Measurements from ENCODE around the gene PLPP2.
A peak's percentile ranks its signal among the peaks of the same experiment; 100 is the strongest.

PLPP2 gene

DNA sequence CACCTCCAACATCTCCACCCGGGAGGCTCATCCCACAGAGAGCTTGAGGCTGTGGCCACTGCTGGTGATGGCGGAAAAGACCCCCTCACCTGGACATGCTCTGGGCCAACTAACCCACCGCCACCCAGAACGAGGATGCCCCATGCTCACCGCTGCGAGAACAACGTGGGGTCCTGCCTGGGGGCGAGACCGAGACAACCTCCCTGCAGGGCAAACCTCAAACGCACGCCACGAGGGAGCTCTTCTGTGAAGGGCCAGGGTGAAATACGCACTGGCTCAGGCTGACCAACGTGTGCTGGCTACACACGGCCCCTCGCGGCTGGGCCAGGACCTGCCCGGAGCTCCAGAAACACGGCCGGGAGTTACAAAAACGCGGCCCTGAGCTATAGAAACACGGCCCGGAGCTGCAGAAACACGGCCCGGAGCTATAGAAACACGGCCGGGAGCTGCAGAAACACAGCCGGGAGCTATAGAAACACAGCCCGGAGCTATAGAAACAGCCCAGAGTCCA lies 19.0 kb upstream of the PLPP2 start:
- in situ Hi-C loops (cut with MboI; ENCODE audit: low sequenced_read_pairs): no loop called here
- H3K27me3 ChIP-seq (ENCODE audit: low read depth): no peaks in the 10 kb centered on the region
- no peak overlapping the region for H3K4me3 ChIP-seq
- H3K9me3 ChIP-seq: no peaks in the 10 kb centered on the region
- H3K4me1 ChIP-seq: no peaks in the 10 kb centered on the region
- peaks cover 80% of the 10 kb centered on the region for H3K36me3 ChIP-seq (replicated peaks)
- no peak for DNase-seq (ENCODE audit: low spot score in 2 of 2)

DNA sequence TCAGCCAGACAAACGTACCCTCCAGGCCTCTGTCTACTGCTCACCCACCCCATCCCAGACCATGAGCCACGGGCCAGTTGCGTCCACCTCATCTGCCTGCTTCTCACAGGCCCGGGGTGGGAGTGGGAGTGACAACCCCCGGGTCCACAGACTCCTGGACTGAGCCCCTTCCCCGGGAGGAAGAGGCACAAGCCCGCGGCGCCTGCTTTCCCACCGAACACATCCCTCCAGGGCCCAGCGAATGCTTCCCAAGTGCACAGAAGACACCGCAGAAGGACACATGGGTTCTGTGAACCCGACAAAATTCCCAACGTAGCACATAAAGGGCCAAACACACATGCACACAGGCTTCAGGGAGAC lies 18.0 kb upstream of the PLPP2 start:
- no peaks in the 10 kb centered on the region for H3K27me3 ChIP-seq (ENCODE audit: low read depth)
- in situ Hi-C loops (cut with MboI; ENCODE audit: low sequenced_read_pairs): no loop called here
- no peak for DNase-seq (ENCODE audit: low spot score in 2 of 2)
- H3K9me3 ChIP-seq: no peaks in the 10 kb centered on the region
- H3K4me3 ChIP-seq: no peak overlapping the region
- no peaks in the 10 kb centered on the region for H3K4me1 ChIP-seq
- peaks cover 71% of the 10 kb centered on the region for H3K36me3 ChIP-seq (replicated peaks)

DNA sequence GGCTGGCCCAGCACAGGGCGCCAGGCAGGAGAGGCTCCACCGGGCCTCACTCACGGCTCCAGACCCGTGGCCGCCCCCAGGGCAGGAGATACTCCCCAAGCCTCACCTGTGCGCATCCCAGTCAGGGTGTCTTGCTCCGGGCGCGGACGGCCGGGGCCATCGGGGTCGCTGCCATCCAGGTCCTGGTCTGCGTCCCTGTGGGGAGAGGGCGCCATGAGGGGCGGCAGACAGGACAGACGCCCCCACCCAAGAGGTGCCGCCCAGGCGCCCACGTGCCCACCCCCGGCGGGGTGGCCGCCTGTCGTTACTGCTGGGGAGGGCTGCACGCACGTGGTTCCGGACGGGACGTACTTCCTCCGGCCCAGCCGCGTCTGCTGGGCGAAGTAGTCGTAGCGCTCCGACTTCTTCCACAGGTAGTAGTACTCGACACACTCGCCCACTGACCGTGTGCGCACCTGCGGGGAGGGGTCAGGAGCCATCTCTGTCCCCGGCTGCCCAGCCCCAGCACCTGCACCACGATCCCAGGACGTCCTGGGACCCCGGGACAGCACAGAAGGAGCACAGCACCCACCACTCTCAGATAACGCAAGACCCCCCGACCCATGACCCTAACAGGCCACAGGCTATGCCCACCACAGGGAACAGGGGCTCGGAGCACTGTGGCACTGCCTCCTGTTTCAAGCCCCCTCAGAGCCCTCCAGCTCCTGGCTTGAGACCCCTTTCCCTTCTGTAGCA lies 17.4 kb upstream of the PLPP2 start:
- H3K9me3 ChIP-seq: no peaks in the 10 kb centered on the region
- peaks cover 65% of the 10 kb centered on the region for H3K36me3 ChIP-seq (replicated peaks)
- H3K4me1 ChIP-seq: no peaks in the 10 kb centered on the region
- in situ Hi-C loops (cut with MboI; ENCODE audit: low sequenced_read_pairs): no loop called here
- DNase-seq (ENCODE audit: low spot score in 2 of 2): no peak
- no peak overlapping the region for H3K4me3 ChIP-seq
- no peaks in the 10 kb centered on the region for H3K27me3 ChIP-seq (ENCODE audit: low read depth)

DNA sequence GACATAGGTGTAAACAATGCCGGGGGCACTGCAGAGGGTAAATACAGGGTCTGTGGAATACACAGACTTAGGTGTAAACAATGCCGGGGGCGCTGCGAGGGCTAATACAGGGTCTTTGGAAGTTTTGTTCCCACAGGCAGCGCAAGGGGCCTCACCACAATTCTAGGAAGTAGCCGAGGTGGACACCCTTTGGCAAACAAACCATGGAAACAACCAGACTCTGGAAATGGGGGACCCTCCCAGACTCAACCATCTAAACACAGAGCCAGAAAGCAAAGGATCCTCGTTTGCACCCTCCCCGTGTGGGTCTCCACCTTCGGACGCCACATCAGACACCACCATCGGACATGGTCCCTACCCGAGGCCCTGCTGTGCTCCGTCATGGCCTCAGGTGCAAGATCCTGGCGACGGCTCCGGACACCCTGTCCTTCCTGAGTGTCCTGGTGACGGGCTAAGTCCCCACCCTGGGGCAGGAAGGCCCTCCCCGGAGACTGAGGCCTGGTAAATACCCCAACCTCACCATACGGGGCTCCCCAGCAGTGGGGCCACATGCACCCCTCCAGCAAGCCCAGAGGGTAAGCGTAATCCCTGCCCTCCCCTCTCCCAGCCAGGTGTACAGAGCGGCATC lies 16.7 kb upstream of the PLPP2 start:
- Histone ChIP-seq H3K4me1 (no peaks in the 10 kb centered on the region), H3K36me3 (replicated peaks) (peaks cover 60% of the 10 kb centered on the region), H3K9me3 (no peaks in the 10 kb centered on the region), H3K4me3 (no peak overlapping the region), H3K27me3 (ENCODE audit: low read depth) (no peaks in the 10 kb centered on the region)
- in situ Hi-C loops (cut with MboI; ENCODE audit: low sequenced_read_pairs): no loop called here
- no peak for DNase-seq (ENCODE audit: low spot score in 2 of 2)

DNA sequence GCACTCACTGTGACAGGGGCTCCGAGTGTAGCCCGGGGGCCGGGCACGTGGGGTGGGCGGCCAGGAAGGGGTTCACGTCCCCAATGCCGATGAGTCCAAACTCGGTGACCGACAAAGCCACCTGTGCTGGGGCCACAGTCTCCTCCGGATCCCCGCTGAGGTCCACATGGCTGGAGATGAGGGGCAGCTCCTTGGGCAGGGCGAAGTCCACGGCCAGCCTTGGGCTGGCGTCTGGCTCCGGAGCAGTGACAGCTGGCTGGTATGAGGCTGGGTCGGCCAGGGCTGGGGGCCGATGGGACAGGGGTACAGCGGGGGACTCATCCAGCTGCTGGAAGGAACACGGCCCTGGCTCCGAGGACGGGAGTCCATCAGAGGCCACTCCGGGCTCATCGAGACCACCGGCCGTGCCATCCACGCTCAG lies 15.9 kb upstream of the PLPP2 start:
- H3K27me3 ChIP-seq (ENCODE audit: low read depth): no peaks in the 10 kb centered on the region
- peaks cover 60% of the 10 kb centered on the region for H3K36me3 ChIP-seq (replicated peaks)
- in situ Hi-C loops (cut with MboI; ENCODE audit: low sequenced_read_pairs): no loop called here
- H3K4me3 ChIP-seq: no peak overlapping the region
- H3K4me1 ChIP-seq: no peaks in the 10 kb centered on the region
- H3K9me3 ChIP-seq: no peaks in the 10 kb centered on the region
- no peak for DNase-seq (ENCODE audit: low spot score in 2 of 2)

- in situ Hi-C loops (cut with MboI; ENCODE audit: low sequenced_read_pairs): no loop called here
- Histone ChIP-seq H3K4me1 (no peaks in the 10 kb centered on the region), H3K4me3 (no peak overlapping the region), H3K9me3 (no peaks in the 10 kb centered on the region), H3K27me3 (ENCODE audit: low read depth) (no peaks in the 10 kb centered on the region), H3K36me3 (replicated peaks) (peaks cover 56% of the 10 kb centered on the region)
- DNase-seq (ENCODE audit: low spot score in 2 of 2): no peak
These were observed 15.1 kb upstream of the PLPP2 start for GRCh38 chr19:306151-306900.

- no peaks in the 10 kb centered on the region for H3K9me3 ChIP-seq
- no peaks in the 10 kb centered on the region for H3K27me3 ChIP-seq (ENCODE audit: low read depth)
- no peak for DNase-seq (ENCODE audit: low spot score in 2 of 2)
- H3K36me3 ChIP-seq (replicated peaks): peaks cover 48% of the 10 kb centered on the region
- H3K4me3 ChIP-seq: no peak overlapping the region
- H3K4me1 ChIP-seq: no peaks in the 10 kb centered on the region
- in situ Hi-C loops (cut with MboI; ENCODE audit: low sequenced_read_pairs): no loop called here
These were observed 14.3 kb upstream of the PLPP2 start for GRCh38 chr19:305240-306150.

- Histone ChIP-seq H3K36me3 (replicated peaks) (no peaks in the 10 kb centered on the region), H3K9me3 (no peaks in the 10 kb centered on the region), H3K4me3 (no peak overlapping the region), H3K27me3 (ENCODE audit: low read depth) (0 out of 2 replicates have a peak, but pooled peaks cover 4% of the 10 kb centered on the region), H3K4me1 (peaks cover 6% of the 10 kb centered on the region)
- DNase-seq (ENCODE audit: low spot score in 2 of 2): no peak
- in situ Hi-C loops (cut with MboI; ENCODE audit: low sequenced_read_pairs): no loop called here
These were observed 5.4 kb upstream of the PLPP2 start for GRCh38 chr19:296476-297225.

DNA sequence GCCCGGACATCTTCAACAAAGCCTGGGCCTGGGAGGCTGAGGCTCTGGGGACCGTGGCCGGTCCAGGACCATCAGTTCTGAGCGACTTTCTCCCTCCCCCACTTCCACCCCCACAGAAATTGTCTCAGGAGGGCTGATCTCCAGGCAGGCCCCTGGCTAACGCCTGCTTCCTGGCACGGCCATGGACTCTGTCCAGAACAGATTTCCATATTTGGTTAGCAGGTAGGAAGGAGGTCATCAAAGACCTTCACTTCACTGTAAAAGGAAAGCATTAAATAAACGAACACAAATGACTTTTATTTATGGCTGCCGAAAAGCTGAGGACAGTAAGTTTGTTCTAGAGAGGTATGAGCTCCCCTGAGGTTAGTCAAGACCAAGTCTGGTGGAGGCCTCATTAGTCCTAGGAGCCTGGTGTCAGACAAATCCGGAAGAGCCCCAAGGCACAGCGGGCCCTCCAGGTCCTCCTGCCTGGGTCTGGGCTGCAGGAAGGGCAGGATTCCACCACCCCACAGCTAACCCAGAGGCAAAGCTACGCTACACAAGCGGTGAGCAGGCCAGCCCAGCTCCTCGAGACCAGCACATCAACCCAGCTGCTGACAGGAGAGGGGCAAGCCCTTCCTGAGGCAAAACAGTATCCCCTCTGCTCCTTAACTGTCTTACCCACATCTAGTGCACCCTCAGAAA lies 4.6 kb upstream of the PLPP2 start:
- 0 out of 2 replicates have a peak, but pooled peaks cover 4% of the 10 kb centered on the region for H3K27me3 ChIP-seq (ENCODE audit: low read depth)
- no peaks in the 10 kb centered on the region for H3K9me3 ChIP-seq
- no peaks in the 10 kb centered on the region for H3K36me3 ChIP-seq (replicated peaks)
- no peak overlapping the region for H3K4me3 ChIP-seq
- H3K4me1 ChIP-seq: peaks cover 6% of the 10 kb centered on the region
- no peak for DNase-seq (ENCODE audit: low spot score in 2 of 2)
- in situ Hi-C loops (cut with MboI; ENCODE audit: low sequenced_read_pairs): no loop called here

DNA sequence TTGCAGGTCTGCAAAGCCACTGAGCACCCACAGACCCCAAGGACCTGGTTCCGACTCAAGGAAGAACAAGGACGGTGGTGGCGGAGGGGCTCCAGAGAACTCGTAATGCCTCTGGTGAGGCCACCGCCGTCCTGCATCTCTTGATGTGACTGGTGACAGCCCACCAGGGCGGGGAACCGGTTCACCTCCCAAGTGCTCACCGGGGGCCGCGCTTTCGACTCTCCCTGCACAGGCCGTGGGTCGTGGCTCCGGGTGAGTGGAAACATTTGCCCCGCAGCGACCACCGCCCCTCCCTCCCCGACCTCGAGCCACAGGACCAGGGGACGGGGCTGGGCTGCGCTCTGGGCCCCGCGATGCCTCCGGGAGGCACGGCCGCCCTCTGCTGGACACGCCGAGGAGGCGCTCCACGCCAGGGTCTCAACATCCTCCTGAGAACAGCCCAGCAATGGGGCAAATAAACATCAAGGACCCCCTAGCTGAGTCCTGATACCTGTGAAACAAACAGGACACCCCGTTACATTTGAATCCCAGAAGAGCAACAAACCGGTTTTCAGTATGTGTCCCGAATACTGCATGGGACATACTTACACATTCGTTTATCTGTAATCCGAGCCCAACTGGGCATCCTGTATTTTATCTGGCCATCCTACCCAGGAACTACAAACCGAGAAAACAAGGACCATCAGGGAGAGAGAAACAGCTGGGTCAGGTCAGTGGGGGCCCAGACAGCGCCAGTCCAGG lies 3.9 kb upstream of the PLPP2 start:
- H3K4me1 ChIP-seq: peaks cover 6% of the 10 kb centered on the region
- H3K36me3 ChIP-seq (replicated peaks): no peaks in the 10 kb centered on the region
- in situ Hi-C loops (cut with MboI; ENCODE audit: low sequenced_read_pairs): no loop called here
- 0 out of 2 replicates have a peak, but pooled peaks cover 4% of the 10 kb centered on the region for H3K27me3 ChIP-seq (ENCODE audit: low read depth)
- peak; percentile 47 to 82 for DNase-seq (ENCODE audit: low spot score in 2 of 2)
- no peaks in the 10 kb centered on the region for H3K9me3 ChIP-seq
- H3K4me3 ChIP-seq: peak overlapping the region; percentile 20

- Histone ChIP-seq H3K27me3 (ENCODE audit: low read depth) (0 out of 2 replicates have a peak, but pooled peaks cover 4% of the 10 kb centered on the region), H3K36me3 (replicated peaks) (no peaks in the 10 kb centered on the region), H3K9me3 (no peaks in the 10 kb centered on the region), H3K4me3 (peak overlapping the region; percentile 20), H3K4me1 (peaks cover 6% of the 10 kb centered on the region)
- DNase-seq (ENCODE audit: low spot score in 2 of 2): no peak
- in situ Hi-C loops (cut with MboI; ENCODE audit: low sequenced_read_pairs): no loop called here
These were observed 3.2 kb upstream of the PLPP2 start for GRCh38 chr19:294341-294945.

All from HAP-1 (cell line).